ENCODE results near the gene PFKFB4. TPM values are rescaled to one million over a fixed set of nuclear protein-coding genes. Genes with fewer than 3 reads are reported as not detected.
A peak's percentile ranks its signal among the peaks of the same experiment; 100 is the strongest.

Gene PFKFB4
- total and polyA plus RNA-seq, 9 of the 15 experiments (the other 6 are each of a cell fraction or from before 2014, with no cell fraction given): 0.92 to 56.3 (median 13.5) TPM

DNA sequence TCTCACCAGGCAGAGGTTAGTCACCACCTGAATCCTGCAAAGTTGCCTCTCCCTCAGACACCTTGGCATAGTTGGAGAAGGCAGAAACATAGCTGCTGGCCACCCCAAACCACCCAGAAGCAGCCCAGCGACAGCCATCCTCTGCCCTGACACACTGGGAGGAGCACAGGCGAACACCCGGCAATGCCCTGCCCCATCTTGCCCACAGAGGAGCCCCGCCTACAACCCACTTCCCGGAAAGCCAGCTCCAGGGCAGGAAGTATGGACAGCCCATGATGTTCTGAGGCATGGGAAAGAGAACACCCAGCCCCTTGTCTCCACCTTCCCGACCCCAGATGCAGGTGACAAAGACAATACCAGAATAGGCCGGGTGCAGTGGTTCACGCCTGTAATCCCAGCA lies 40.0 kb downstream of the PFKFB4 start:
- Histone ChIP-seq H3K4me1 (replicated peaks in 1 of 2; ENCODE audit: control insufficient read depth in 2 of 2, insufficient read depth in 2 of 2, low read length in 2 of 2) (peaks cover 0 to 3% of the 10 kb centered on the region in 2 experiments; a peak in 1 of 5 replicates), H4K20me1 (replicated peaks; ENCODE audit: control insufficient read depth, insufficient read depth, low read length) (no peaks in the 10 kb centered on the region), H3K27ac (ENCODE audit: extremely low read depth, low read depth, low read length) (no peak overlapping the region), H3K9me3 (replicated peaks; ENCODE audit: control insufficient read depth, insufficient read depth, low read depth, low read length) (no peaks in the 10 kb centered on the region), H3K9me1 (ENCODE audit: control insufficient read depth, insufficient read depth, low read length) (no peaks in the 10 kb centered on the region), H3K79me2 (ENCODE audit: control insufficient read depth, insufficient read depth, low read length) (no peaks in the 10 kb centered on the region), H3K9ac (ENCODE audit: insufficient read depth in 1 of 2, low read depth in 2 of 2, low read length in 2 of 2) (peak overlapping the region in 1 of 2 experiments; percentile 45; a peak in 1 of 4 replicates), H3K36me3 (ENCODE audit: control insufficient read depth, insufficient read depth, low read length) (peaks cover 7% of the 10 kb centered on the region; the same call in 2 of the 3 replicates), H3K27me3 (ENCODE audit: control insufficient read depth in 2 of 2, insufficient read depth in 2 of 2, low read length in 2 of 2) (no peaks in the 10 kb centered on the region), H3K4me3 (no peak overlapping the region), H2AFZ (ENCODE audit: low read depth, low read length) (no peak overlapping the region), H3K4me2 (ENCODE audit: insufficient read depth, low read length) (no peak overlapping the region)
- POLR2A ChIA-PET: interaction anchor here (0.6 to 1.0 kb wide), 3 partner anchors 8 to 43 kb away, joined by 3 to 4 read pairs (median 4); no protein-coding TSS in a partner anchor
- in situ Hi-C loops (cut with MboI) (no loop called here), intact Hi-C loops (cut with micrococcal nuclease) (no loop called here)
- no TSS peak for BruUV-seq (replicated peaks)
- FAIRE-seq: no peak
- WGBS (ENCODE audit: insufficient coverage, low coverage, missing lambda C conversion rate): 58% methylated on average over 5 of the region's 8 CpGs
- DNase-seq (ENCODE audit: extremely low read depth in 1 of 4, low spot score in 3 of 4): no peak
- ATAC-seq: no peak
- TF ChIP-seq LARP7 (IDR thresholded peaks at IDR 0.05) (no peak), MYBL2 (IDR thresholded peaks at IDR 0.05; ENCODE audit: low read depth) (no peak), MYBL2 (CRISPR knock-in tag; IDR thresholded peaks at IDR 0.05; ENCODE audit: borderline replicate concordance) (no peak), RBM15 (IDR thresholded peaks at IDR 0.05; ENCODE audit: insufficient read depth, low read length) (no peak), SMARCC2 (IDR thresholded peaks at IDR 0.05; ENCODE audit: low read depth) (no peak)
- TF ChIP-seq, protein P1, sequence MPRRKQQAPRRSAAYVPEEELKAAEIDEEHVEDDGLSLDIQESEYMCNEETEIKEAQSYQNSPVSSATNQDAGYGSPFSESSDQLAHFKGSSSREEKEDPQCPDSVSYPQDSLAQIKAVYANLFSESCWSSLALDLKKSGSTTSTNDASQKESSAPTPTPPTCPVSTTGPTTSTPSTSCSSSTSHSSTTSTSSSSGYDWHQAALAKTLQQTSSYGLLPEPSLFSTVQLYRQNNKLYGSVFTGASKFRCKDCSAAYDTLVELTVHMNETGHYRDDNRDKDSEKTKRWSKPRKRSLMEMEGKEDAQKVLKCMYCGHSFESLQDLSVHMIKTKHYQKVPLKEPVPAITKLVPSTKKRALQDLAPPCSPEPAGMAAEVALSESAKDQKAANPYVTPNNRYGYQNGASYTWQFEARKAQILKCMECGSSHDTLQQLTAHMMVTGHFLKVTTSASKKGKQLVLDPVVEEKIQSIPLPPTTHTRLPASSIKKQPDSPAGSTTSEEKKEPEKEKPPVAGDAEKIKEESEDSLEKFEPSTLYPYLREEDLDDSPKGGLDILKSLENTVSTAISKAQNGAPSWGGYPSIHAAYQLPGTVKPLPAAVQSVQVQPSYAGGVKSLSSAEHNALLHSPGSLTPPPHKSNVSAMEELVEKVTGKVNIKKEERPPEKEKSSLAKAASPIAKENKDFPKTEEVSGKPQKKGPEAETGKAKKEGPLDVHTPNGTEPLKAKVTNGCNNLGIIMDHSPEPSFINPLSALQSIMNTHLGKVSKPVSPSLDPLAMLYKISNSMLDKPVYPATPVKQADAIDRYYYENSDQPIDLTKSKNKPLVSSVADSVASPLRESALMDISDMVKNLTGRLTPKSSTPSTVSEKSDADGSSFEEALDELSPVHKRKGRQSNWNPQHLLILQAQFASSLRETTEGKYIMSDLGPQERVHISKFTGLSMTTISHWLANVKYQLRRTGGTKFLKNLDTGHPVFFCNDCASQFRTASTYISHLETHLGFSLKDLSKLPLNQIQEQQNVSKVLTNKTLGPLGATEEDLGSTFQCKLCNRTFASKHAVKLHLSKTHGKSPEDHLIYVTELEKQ (CRISPR knock-in tag; IDR thresholded peaks at IDR 0.05): no peak
- TF ChIP-seq, protein P2, sequence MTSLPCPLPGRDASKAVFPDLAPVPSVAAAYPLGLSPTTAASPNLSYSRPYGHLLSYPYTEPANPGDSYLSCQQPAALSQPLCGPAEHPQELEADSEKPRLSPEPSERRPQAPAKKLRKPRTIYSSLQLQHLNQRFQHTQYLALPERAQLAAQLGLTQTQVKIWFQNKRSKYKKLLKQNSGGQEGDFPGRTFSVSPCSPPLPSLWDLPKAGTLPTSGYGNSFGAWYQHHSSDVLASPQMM (CRISPR knock-in tag; IDR thresholded peaks at IDR 0.05): no peak
- CTCF ChIA-PET (ENCODE audit: low intra/inter-chr PET ratio): no interaction called here

All from K562 (cell line).